ENCODE measurements around the gene LGR6. TPM values are rescaled to one million over a fixed set of nuclear protein-coding genes. Genes with fewer than 3 reads are reported as not detected.

The LGR6 gene
- total and polyA plus RNA-seq, 2 of the 4 experiments (the other 2 are of a cell fraction): not detected

DNA sequence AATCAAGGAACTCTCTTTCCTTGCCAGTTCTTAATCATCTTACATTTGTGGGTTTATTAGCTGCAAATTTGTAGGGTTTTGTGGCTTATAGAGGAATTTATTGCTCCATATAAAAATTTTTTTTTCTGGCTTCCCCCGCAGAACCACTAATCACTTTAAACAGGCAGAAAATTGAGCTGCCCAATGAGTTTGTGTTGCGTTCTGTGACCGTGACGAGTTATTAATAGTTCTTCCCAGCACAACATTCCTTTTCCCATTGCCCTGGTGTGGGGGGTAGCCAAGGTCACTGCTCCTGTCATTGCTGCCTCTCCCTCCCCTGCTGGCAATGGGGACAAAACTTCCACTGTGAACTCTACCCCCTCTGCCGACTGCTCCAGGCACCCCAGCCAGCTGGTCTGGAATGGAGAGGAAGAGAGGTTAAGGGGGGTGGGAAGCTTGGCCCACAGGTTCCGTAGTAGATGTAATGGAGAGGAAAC is 93.1 kb downstream of the LGR6 start:
- in situ Hi-C loops (cut with MboI; ENCODE audit: low sequenced_read_pairs) (no loop called here), dilution Hi-C loops (cut with HindIII; ENCODE audit: low sequenced_read_pairs, unreplicated experiment) (no loop called here), intact Hi-C loops (cut with micrococcal nuclease) (no loop called here)
- Histone ChIP-seq H3K36me3 (ENCODE audit: control insufficient read depth, insufficient read depth, low read length) (no peaks in the 10 kb centered on the region), H3K4me1 (ENCODE audit: control insufficient read depth, insufficient read depth, low read length) (peaks cover 20% of the 10 kb centered on the region), H2AK9ac (replicated peaks; ENCODE audit: low read depth, low read length, poor library complexity) (no peak overlapping the region), H2BK120ac (ENCODE audit: low read depth, low read length) (no peak overlapping the region), H3K4ac (ENCODE audit: low read depth, low read length) (peak overlapping the region; percentile 20; the same call in 1 of the 2 replicates), H2AFZ (replicated peaks; ENCODE audit: low read length, poor library complexity) (no peak overlapping the region), H3K23ac (ENCODE audit: low read depth, low read length) (no peak overlapping the region), H2BK15ac (ENCODE audit: low read depth, low read length) (peak overlapping the region; percentile 45; the same call in 1 of the 3 replicates), H3K14ac (replicated peaks; ENCODE audit: low read depth, low read length) (no peak overlapping the region), H3K18ac (ENCODE audit: low read depth, low read length) (no peak overlapping the region), H3K79me1 (ENCODE audit: low read depth in 1 of 2, low read length in 2 of 2) (no peaks in the 10 kb centered on the region), H4K91ac (ENCODE audit: insufficient read depth, low read depth, low read length) (no peak overlapping the region), H2BK20ac (ENCODE audit: low read depth, low read length) (no peak overlapping the region; the same call in 1 of the 2 replicates), H3K27ac (ENCODE audit: insufficient read depth, low read length) (no peak overlapping the region), H3K9me1 (ENCODE audit: insufficient read depth, low read length) (peaks cover 18% of the 10 kb centered on the region), H3K27me3 (ENCODE audit: control insufficient read depth, insufficient read depth, low read length) (peaks cover 6% of the 10 kb centered on the region; the same call in 1 of the 2 replicates), H3K9ac (ENCODE audit: low read depth, low read length) (no peak overlapping the region), H3K56ac (ENCODE audit: extremely low read depth, insufficient read depth, low read length) (no peak overlapping the region), H2AK5ac (ENCODE audit: low read depth, low read length) (no peak overlapping the region), H3K4me3 (ENCODE audit: insufficient read depth, low read depth, low read length) (no peak overlapping the region), H4K20me1 (ENCODE audit: insufficient read depth, low read length) (peaks cover 2% of the 10 kb centered on the region; the same call in 1 of the 2 replicates), H4K5ac (ENCODE audit: low read depth, low read length) (no peak overlapping the region), H3K9me3 (ENCODE audit: control insufficient read depth, insufficient read depth, low read length) (no peaks in the 10 kb centered on the region), H2BK5ac (ENCODE audit: low read depth, low read length, poor library complexity, severe bottlenecking) (no peak overlapping the region), H4K8ac (ENCODE audit: low read depth in 2 of 2, low read length in 2 of 2) (no peak overlapping the region), H3K4me2 (ENCODE audit: low read depth, low read length) (no peak overlapping the region)
- TF ChIP-seq CEBPB (IDR thresholded peaks at IDR 0.05; ENCODE audit: low read depth, low read length): no peak
- TF ChIP-seq MAZ (IDR thresholded peaks at IDR 0.05; ENCODE audit: borderline replicate concordance, low read depth, low read length): no peak
- no peak for TF ChIP-seq SMC3 (IDR thresholded peaks at IDR 0.05; ENCODE audit: low read depth, low read length)
- TF ChIP-seq MXI1 (IDR thresholded peaks at IDR 0.05; ENCODE audit: borderline replicate concordance, low read depth, low read length): no peak
- TF ChIP-seq FOS (IDR thresholded peaks at IDR 0.05; ENCODE audit: low read depth, low read length): no peak
- no peak for TF ChIP-seq RFX5 (IDR thresholded peaks at IDR 0.05; ENCODE audit: low read depth, low read length)
- TF ChIP-seq RAD21 (IDR thresholded peaks at IDR 0.05; ENCODE audit: low read length): no peak
- no peak for TF ChIP-seq MAFK (IDR thresholded peaks at IDR 0.05; ENCODE audit: low read depth, low read length)
- TF ChIP-seq NFE2L2 (IDR thresholded peaks at IDR 0.05; ENCODE audit: low read depth, low read length): no peak
- no peak for TF ChIP-seq BHLHE40 (IDR thresholded peaks at IDR 0.05; ENCODE audit: low read depth, low read length)
- no peak for TF ChIP-seq RCOR1 (IDR thresholded peaks at IDR 0.05; ENCODE audit: insufficient replicate concordance, low read length)
- no peak for TF ChIP-seq CHD1 (IDR thresholded peaks at IDR 0.05; ENCODE audit: low read depth, low read length)
- TF ChIP-seq POLR2A (IDR thresholded peaks at IDR 0.05; ENCODE audit: low read depth, low read length): no peak
- TF ChIP-seq, protein P1, sequence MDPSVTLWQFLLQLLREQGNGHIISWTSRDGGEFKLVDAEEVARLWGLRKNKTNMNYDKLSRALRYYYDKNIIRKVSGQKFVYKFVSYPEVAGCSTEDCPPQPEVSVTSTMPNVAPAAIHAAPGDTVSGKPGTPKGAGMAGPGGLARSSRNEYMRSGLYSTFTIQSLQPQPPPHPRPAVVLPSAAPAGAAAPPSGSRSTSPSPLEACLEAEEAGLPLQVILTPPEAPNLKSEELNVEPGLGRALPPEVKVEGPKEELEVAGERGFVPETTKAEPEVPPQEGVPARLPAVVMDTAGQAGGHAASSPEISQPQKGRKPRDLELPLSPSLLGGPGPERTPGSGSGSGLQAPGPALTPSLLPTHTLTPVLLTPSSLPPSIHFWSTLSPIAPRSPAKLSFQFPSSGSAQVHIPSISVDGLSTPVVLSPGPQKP (IDR thresholded peaks at IDR 0.05; ENCODE audit: borderline replicate concordance, low read depth, low read length): no peak
- TF ChIP-seq, protein P2, sequence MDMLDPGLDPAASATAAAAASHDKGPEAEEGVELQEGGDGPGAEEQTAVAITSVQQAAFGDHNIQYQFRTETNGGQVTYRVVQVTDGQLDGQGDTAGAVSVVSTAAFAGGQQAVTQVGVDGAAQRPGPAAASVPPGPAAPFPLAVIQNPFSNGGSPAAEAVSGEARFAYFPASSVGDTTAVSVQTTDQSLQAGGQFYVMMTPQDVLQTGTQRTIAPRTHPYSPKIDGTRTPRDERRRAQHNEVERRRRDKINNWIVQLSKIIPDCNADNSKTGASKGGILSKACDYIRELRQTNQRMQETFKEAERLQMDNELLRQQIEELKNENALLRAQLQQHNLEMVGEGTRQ (IDR thresholded peaks at IDR 0.05; ENCODE audit: low read depth, low read length): no peak
- TF ChIP-seq, protein P3, sequence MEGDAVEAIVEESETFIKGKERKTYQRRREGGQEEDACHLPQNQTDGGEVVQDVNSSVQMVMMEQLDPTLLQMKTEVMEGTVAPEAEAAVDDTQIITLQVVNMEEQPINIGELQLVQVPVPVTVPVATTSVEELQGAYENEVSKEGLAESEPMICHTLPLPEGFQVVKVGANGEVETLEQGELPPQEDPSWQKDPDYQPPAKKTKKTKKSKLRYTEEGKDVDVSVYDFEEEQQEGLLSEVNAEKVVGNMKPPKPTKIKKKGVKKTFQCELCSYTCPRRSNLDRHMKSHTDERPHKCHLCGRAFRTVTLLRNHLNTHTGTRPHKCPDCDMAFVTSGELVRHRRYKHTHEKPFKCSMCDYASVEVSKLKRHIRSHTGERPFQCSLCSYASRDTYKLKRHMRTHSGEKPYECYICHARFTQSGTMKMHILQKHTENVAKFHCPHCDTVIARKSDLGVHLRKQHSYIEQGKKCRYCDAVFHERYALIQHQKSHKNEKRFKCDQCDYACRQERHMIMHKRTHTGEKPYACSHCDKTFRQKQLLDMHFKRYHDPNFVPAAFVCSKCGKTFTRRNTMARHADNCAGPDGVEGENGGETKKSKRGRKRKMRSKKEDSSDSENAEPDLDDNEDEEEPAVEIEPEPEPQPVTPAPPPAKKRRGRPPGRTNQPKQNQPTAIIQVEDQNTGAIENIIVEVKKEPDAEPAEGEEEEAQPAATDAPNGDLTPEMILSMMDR (conservative IDR thresholded peaks at IDR 0.05; ENCODE audit: low read depth, low read length): no peak
- ChIA-PET CTCF (no interaction called here), POLR2A (ENCODE audit: unreplicated experiment) (no interaction called here)
- no CpG with 5 or more reads among the region's 6 CpGs for WGBS, 2 experiments (ENCODE audit: extremely low coverage in 2 of 2, insufficient read length in 1 of 2)
- ATAC-seq (ENCODE audit: low read depth) (no peak), DNase-seq (peak; percentile 1)
- BruUV-seq (replicated peaks): no TSS peak
